GM19467 (cell line): ENCODE data around the gene SPG7.
A peak's percentile ranks its signal among the peaks of the same experiment; 100 is the strongest.

Experiments
- ATAC-seq: cut with Tn5 transposase; IDR thresholded peaks from one replicate; pipeline ENCODE4 v1.9.1; 2021; ENCODE audit warnings: mild to moderate bottlenecking, moderate library complexity; ENCODE audit not compliant: unreplicated experiment

SPG7 gene

DNA sequence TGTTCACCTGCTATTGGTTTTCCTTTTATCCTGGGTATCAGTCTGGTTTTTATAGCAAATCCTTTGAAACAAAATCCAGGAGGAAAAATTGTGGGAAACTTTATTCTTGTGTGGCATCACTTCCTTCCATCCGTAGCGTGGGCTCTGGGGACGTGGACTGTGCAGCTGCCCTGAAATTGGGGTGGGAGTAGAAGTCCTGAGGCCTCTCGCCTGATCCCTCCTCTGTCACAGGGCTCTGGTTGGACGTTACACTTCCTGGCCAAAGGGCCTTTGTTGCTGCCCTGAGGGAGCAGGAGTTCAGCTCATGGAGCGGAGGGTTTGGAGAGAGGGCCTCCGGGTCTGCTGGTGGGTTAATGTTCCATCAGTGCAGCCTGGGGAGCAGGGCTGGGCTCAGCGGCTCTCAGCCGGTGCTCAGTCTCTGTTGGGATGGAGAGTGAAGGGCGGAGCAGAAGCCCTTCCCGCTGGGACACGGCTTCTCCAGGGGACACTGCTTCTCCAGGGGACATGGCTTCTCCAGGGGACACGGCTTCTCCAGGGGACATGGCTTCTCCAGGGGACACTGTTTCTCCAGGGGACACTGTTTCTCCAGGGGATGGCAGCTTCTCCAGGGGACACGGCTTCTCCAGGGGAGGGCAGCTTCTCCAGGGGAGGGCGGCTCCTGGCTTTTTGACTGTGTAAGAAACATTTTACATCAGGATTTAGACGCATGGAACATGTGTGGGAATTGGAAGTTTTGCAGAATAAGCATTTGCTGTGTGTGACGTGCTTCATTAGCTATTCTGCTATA, 37.0 kb downstream of the SPG7 start:
- no peak for ATAC-seq

DNA sequence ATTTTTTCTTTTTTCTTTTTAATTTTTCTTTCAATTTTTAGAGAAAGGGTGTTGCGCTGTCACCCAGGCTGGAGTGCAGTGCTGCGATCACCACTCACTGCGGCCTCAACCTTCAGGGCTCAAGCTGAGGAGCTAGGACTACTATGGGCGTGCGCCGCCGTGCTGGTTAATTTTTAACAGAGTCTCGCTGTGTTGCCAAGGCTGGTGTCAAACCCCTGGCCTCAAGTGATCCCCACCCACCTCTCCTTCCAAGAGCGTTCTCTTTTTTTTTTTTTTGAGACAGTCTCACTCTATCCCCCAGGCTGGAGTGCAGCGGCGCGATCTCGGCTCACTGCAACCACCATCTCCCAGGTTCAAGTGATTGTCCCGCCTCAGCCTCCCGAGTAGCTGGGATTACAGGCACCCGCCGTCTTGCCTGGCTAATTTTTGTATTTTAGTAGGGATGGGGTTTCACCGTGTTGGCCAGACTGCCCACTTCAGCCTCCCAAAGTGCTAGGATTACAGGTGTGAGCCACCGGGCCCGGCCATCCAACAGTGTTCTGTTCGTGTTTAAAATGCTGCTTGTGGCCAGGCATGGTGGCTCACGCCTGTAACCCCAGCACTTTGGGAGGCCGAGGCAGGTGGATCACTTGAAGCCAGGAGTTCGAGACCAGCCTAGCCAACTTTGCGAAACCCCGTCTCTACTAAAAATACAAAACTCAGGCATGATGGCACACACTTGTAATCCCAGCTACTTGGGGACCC, 37.8 kb downstream of the SPG7 start:
- ATAC-seq = no peak

DNA sequence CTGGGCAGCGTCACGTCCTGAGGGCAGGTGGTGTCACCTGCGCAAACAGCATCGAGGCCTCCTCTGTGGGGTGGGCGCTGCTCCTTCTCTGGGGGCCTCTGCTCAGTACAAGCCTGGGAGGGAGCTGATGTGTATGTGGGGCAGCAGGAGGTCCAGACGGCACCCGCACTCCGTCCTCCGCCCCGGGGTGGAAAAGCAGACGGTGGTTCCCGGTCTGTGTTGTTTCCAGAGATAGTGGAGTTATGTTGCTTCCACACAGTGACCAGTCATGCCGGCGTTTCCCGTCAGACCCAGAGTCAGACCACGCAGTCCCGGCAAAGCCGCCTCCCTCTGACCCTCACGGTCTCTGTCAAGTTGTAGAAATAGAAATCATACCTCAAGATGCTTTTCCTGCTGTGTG, 38.6 kb downstream of the SPG7 start:
- no peak for ATAC-seq

DNA sequence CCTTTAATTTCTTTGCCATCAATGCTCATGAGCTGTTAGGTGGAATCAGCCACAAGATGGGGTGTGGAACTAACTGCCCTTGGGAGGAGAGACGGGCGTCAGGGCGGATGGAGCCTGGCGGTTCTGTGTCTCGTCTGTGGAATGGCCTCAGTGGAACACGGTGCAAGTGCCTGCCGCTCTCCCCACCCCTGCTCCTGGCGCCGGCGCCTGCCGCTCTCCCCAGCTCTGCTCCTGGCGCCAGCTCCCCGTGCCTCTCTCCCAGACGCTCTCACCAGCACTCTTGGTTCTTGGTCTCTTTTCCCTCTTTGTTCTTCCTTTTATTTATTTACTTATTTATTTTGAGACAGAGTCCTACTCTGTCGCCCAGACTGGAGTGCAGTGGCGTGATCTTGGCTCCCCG, 39.1 kb downstream of the SPG7 start:
- no peak for ATAC-seq

DNA sequence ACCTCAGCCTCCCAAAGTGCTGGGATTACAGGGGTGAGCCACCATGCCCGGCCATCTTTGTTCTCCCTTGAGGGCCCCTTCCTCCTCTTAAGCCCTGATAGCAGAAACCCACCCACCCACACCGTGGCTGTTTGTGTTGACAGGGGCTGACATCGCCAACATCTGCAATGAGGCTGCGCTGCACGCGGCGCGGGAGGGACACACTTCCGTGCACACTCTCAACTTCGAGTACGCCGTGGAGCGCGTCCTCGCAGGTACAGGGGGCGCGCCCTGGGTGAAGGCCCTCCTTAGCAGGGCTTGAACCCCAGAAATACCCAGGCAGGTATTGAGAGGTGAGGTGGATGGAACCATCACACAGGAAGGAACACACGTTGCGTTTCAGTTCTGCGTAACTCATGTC, 39.7 kb downstream of the SPG7 start:
- ATAC-seq = no peak

DNA sequence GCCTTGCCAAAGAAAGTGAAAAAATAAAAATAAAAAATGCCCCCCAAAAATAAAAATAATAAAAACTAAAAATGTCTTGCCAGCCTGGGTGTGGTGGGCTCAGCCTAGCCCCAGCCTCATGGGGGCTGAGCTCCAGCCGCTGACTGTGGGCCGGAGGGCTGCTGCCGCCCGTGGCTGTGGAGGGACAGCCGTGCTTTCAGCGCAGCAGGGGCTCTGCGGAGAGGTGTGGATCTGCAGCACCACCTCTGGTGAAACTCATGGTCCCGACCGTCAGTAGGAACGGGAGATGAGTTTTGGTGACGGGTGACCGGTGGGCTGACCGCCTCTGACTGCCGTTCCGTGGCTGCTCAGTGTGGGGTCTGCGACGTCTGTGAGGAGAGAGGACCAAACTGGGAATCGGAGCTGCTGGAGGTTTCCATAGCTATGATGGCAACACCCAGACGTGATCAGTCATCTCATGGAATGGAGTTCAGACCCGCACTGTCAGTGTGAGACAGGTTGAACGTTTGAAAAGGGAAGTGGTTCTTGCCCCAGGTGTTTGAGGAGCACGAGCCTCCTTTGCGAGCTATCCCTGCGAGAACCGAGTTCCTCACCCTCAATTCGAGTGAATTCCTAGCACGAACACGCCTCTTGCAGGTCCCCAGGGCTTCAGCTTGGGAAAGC, 40.3 kb downstream of the SPG7 start:
- ATAC-seq = no peak

DNA sequence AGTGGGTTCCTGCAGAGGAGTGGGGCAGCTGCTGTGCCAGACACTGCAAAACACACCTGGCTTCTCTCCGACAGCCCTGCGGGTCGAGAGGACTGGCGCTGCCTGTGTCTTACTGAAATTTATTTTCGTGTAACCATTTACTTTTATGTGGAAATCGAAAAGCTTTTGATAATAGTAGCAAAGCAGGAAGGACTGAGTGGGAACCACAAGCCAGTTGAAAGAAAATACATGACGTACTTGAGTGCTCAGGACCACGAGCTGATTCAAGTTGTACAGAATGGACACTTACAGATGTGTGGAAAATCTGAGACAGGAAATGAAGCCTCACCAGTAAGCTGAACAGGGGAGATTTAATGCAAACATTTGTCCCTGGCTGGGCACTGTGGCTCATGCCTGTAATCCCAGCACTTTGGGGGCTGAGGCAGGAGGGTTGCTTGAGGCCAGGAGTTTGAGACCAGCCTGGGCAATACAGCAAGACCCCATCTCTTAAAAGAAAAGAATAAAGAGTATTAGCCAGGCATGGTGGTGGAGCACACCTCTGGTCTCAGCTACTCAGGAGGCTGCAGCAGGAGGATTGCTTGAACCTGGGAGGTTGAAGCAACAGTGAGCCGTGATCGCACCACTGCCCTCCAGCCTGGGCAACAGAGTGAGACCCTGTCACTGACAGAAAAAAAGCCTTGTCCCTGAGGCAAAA, 41.0 kb downstream of the SPG7 start:
- ATAC-seq = no peak

DNA sequence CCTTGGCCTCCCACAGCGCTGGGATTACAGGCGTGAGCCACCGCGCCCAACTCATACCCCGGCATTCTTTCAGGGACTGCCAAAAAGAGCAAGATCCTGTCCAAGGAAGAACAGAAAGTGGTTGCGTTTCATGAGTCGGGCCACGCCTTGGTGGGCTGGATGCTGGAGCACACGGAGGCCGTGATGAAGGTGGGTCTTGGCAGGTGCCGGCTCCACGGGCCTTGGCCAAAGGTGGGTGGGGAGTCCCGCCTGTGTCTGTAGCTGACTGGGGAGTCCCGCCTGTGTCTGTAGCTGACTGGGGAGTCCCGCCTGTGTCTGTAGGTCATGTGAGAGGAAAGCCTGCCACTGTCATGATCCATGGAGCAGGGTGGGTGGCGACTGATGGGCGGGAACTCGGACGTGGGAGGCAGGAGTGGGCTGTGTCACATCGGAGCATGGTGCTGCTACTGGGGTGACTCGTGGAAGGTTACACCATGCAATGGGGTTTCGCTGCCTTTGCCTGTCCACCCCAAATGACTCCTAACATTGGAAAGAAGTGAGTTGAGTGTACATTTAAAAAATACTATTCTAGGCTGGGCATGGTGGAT, 42.3 kb downstream of the SPG7 start:
- no peak for ATAC-seq

DNA sequence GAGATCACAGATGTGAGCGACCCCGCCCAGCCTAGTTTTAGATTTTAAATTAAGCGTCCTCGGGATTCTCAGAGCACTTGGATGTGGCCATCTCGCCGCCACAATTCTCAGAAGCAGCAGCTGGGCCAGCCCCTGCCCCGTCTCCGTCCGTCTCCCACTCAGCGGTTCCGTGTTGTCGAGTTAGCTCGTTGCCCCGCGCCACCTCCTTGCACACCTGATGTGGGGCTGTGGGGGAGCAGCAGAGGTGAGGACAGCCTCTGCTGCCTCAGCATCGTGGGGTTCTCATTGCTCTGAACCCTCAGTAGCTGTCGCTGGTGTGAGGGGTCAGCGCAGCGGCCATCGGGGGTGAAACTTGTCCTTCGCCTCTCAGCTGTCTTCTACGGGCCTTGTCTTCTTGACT, 44.1 kb downstream of the SPG7 start:
- ATAC-seq = no peak

DNA sequence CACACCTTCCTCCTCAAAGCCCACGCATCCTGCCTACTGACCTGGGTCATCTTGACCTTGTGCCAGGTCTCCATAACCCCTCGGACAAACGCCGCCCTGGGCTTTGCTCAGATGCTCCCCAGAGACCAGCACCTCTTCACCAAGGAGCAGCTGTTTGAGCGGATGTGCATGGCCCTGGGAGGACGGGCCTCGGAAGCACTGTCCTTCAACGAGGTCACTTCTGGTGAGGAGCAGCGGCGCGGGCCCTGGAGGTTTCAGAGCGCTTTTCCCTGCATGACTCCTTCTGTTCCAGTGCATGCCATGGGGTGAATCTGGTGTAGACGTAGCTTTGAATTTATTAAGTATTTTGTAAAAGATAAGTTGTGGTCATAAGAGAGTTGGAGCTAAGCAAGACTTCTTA, 44.7 kb downstream of the SPG7 start:
- no peak for ATAC-seq

DNA sequence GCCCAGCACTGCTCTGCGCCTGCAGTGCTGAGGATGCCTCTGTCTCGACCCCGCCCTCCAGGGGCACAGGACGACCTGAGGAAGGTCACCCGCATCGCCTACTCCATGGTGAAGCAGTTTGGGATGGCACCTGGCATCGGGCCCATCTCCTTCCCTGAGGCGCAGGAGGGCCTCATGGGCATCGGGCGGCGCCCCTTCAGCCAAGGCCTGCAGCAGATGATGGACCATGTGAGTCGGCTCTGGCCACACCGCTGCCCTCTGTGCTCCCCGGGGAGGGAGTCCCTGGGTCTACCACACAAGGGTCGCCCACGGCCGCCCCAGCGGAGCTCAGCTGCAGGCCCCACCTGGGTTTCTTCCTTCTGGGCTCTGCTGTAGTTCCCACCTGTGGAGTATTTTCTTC, 45.5 kb downstream of the SPG7 start:
- ATAC-seq = no peak

DNA sequence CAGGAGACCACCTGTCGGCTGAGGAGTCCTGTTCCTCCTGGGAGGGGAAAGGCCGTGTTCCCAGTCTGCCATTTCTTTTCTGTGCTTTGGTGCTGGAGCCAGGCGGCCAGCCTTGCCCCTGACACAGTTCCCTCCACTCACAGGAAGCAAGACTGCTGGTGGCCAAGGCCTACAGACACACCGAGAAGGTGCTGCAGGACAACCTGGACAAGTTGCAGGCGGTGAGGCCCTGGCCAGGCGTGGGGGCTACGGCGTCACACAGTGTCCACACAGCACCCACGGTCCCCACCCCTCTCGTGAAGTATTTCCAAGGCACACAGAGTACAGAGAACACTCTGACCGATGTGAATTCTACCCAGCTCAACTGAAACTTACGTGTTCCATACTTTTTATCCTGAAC, 46.1 kb downstream of the SPG7 start:
- no peak for ATAC-seq

DNA sequence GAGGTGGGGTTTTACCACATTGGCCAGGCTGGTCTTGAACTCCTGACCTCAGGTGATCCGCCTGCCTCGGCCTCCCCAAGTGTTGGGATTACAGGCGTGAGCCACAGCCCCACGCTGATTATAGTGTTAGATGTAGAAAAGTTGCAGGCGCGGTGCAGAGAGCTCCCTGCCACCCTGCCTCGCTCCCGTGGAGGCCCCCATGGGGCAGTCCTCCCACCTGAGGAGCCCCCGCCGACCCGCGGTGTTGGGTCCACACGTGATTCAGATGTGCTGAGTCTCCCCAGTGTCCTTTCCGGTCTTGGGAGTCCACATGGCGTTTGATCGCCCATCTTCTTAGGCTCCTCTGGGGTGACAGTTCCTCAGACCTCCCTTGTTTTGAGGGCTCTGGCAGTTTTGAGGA, 47.1 kb downstream of the SPG7 start:
- no peak for ATAC-seq

DNA sequence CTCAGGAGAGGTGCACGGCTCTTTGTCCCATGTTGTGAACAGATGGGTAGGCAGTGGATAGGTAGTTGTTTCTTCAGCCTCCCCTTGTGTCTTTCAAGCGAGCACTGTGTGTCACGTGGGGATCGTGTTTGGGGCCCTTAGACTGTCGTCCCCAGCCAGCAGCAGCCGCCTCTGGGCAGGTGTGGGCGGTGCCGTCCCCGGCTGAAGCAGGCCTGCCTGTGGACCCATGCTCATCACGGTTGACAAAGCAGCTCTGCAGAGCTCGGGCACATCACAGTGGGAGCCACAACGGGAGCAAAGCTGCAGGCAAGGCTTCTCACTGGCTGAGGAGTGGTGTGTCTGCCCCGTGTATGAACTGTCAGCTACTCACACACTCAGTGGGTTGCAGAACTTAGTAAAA, 47.6 kb downstream of the SPG7 start:
- no peak for ATAC-seq

DNA sequence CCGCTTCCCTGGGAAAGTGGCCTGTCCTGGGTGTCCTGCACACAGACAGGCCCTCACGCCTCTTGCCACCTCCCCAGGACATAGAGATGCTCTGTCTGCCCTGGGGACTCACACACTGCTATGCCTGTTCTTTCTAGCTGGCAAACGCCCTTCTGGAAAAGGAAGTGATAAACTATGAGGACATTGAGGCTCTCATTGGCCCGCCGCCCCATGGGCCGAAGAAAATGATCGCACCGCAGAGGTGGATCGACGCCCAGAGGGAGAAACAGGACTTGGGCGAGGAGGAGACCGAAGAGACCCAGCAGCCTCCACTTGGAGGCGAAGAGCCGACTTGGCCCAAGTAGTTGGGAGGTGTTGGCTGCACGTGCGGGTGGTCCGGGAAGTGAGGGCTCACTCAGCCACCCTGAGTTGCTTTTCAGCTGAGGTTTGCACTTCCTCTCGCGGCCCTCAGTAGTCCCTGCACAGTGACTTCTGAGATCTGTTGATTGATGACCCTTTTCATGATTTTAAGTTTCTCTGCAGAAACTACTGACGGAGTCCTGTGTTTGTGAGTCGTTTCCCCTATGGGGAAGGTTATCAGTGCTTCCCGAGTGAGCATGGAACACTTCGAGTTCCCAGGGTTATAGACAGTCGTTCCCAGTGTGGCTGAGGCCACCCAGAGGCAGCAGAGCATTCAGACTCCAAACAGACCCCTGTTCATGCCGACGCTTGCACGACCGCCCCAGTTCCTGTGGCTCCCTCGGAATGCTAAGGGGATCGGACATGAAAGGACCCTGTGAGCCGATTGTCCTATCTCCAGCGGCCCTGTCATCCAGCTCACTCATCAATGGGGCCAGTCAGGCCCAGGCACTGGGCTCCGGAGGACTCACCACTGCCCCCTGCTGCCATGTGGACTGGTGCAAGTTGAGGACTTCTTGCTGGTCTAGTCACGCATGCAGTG, 48.8 kb downstream of the SPG7 start:
- ATAC-seq = no peak

DNA sequence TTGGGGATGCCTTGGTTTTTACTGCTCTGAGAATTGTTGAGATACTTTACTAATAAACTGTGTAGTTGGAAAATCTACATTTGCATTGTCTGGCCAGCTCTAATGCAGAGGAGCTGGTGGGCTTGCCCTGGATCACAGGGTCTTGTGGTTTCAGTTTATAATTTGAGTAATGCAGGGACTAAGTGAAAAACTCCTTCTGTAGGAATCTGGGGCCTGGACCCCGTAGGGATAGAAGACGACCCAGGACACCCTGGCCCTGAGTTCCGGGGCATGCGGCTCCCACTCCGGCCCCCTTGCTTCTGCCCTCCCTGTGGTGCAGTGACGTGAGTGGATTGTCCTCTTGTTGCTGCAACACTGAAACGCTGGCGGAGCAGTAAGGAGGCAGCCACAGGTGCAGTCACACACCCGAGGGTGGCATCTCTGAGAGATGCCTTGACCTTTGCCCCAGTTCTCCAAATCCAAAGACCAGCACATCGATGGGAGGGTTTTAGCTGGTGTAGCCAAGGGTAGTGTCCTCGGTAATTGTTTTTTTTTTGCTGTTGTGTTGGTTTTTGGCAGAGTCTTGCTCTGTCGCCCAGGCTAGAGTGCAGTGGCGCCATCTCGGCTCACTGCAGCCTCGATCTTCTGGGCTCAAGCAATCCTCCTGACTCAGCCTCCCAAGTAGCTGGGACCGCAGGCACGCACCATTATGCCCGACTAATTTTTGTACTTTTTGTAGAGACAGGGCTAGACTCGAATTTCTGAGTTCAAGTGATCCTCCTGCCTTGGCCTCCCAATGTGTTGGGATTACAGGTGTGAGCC, 49.7 kb downstream of the SPG7 start:
- no peak for ATAC-seq

DNA sequence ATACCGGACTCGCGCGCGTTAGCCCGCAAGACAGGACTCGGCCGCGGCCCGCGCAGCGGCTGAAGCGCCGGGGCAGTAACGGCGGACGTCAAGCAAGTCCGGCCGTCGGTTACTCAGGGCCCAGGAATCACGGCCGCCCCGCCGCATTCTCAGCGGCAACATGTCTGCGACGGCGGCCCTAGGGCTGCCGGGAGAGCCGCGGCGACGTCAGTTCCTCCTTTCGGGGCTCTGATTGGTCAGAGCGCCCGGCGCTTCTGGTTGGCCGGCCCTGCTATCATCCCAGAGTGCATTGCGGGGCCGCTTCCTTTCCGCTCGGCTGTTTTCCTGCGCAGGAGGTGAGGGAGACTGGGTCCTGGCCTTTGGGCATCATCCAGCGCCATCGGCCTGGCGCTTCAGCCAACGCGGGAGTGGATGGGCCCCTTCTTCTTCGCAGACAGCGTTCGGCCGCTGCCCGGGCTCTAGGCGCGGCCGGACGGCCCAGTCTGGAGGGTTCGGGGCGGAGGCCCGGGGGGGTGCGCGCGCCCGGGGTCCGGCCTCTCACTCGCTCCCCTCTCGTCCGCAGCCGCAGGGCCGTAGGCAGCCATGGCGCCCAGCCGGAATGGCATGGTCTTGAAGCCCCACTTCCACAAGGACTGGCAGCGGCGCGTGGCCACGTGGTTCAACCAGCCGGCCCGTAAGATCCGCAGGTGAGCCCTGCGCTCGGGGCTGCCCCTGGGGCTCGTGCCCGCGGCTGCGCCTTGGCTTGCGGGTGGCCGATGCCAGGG, 52.4 kb downstream of the SPG7 start, which contains the start of gene RPL13:
Gene RPL13, plus strand, starts transcription at position 305 of the 764 bp plus-strand sequence. Its CDS starts 278 bp downstream, at position 583.
- peak; percentile 87 for ATAC-seq
